ENCODE data around the gene NOA1.
"Not testable (repeated sequence)": the region's sequence is repeated elsewhere in the genome, so short reads cannot be mapped to it uniquely, and the experiment has no call there.

The NOA1 gene

GRCh38 chr4:56958111-56958517, 19.3 kb downstream of the NOA1 start:
- no peak for DNase-seq (ENCODE audit: low spot score)

GRCh38 chr4:56953680-56954520, 23.5 kb downstream of the NOA1 start:
- no peak for DNase-seq (ENCODE audit: low spot score)

GRCh38 chr4:56941403-56941802, 36.0 kb downstream of the NOA1 start:
- DNase-seq (ENCODE audit: low spot score) = no peak

GRCh38 chr4:56940971-56941370, 36.4 kb downstream of the NOA1 start:
- DNase-seq (ENCODE audit: low spot score) = no peak

- no peak for DNase-seq (ENCODE audit: low spot score)
Measured at GRCh38 chr4:56940403-56940802, 37.0 kb downstream of the NOA1 start.

DNA sequence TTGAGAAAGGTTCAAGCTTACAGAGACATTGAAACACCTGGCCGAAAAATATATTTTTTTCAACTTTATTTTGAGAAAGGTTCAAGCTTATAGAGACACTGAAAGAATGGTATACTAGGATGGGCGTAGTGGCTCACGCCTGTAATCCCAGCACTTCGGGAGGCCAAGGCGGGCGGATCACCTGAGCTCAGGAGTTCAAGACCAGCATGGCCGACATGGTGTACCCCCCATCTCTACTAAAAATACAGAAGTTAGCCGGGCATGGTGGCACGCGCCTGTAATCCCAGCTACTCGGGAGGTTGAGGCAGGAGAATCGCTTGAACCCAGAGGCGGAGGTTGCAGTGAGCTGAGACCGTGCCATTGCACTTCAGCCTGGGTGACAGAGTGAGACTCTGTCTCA, 37.6 kb downstream of the NOA1 start:
- DNase-seq (ENCODE audit: low spot score) = not testable (repeated sequence)

DNA sequence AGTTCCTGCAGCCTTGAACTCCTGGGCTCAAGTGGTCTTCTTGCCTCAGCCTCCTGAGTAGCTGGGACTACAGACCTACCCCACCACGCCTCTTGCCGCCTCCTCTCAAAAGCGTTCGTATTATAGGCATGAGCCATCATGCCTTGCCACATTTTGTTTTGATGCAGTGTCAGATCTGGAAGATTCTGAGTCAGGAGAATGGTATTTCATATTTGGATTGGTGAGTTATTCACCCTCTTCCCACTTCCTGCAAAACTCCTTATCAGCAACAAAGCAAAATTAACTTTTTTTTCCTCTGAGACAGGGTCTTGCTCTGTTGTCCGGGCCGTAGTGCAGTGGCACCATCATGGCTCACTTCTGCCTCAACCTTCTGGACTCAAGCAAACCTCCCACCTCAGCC, 40.1 kb downstream of the NOA1 start:
- DNase-seq (ENCODE audit: low spot score) = no peak

DNA sequence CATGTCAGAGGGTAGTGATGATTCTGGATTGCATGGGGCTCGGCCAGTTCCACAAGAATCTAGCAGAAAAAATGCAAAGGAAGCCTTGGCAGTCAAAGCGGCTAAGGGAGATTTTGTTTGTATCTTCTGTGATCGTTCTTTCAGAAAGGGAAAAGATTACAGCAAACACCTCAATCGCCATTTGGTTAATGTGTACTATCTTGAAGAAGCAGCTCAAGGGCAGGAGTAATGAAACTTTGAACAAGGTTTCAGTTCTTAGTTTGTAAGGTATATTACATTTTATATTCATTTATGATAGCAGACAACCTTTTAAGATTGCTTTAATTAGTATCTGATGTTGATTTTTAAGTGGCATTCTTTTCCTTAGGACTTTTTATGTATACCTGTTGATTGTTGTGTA, 45.5 kb downstream of the NOA1 start:
- DNase-seq (ENCODE audit: low spot score) = no peak

DNA sequence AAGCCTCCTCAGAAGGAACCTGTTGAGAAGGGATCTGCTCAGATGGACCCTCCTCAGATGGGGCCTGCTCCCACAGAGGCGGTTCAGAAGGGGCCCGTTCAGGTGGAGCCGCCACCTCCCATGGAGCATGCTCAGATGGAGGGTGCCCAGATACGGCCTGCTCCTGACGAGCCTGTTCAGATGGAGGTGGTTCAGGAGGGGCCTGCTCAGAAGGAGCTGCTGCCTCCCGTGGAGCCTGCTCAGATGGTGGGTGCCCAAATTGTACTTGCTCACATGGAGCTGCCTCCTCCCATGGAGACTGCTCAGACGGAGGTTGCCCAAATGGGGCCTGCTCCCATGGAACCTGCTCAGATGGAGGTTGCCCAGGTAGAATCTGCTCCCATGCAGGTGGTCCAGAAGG, 46.8 kb downstream of the NOA1 start:
- no peak for DNase-seq (ENCODE audit: low spot score)

- no peak for DNase-seq (ENCODE audit: low spot score)
Measured at GRCh38 chr4:56927196-56927595, 50.2 kb downstream of the NOA1 start.

DNA sequence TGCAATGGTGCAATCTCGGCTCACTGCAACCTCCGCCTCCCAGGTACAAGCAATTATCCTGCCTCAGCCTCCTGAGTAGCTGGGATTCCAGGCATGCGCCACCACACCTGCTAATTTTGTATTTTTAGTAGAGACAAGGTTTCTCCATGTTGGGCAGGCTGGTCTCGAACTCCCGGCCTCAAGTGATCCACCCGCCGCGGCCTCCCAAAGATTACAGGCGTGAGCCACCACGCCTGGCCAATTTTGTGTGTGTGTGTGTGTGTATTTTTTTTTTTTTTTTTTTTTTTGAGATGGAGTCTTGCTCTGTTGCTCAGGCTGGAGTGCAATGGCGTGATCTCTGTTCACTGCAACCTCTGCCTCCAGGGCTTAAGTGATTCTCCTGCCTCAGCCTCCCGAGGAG, 62.4 kb downstream of the NOA1 start:
- DNase-seq (ENCODE audit: low spot score) = not testable (repeated sequence)

- DNase-seq (ENCODE audit: low spot score) = no peak
Measured at GRCh38 chr4:56914336-56914735, 63.1 kb downstream of the NOA1 start.
